Cardiac muscle cell (in vitro differentiated cells and primary cell): ENCODE results near the gene NRTN. TPM values are rescaled to one million over a fixed set of nuclear protein-coding genes. Genes with fewer than 3 reads are reported as not detected.
"Not testable (repeated sequence)": the region's sequence is repeated elsewhere in the genome, so short reads cannot be mapped to it uniquely, and the experiment has no call there.

Source experiments
- DNase-seq, 2 donors: peaks; one replicate each; pipeline versions ENCODE4 v3.0.0 to v3.0.0-alpha.2; 2010 to 2017; ENCODE audit warnings: low read depth in 1 of 2, low spot score in 1 of 2
- H3K27ac ChIP-seq: fragments of 200-600 bp; sonication (generic); 2 replicates; pipeline ENCODE4 v1.5.1; 2016
- H3K27me3 ChIP-seq: fragments of 200-600 bp; sonication (generic); 2 replicates; pipeline ENCODE4 v1.6.0; 2016; ENCODE audit warnings: control low read depth
- H3K36me3 ChIP-seq: fragments of 200-600 bp; sonication (generic); 2 replicates; pipeline ENCODE4 v1.5.1; 2016; ENCODE audit warnings: control low read depth
- H3K4me1 ChIP-seq: fragments of 200-600 bp; sonication (generic); 2 replicates; pipeline ENCODE4 v1.8.1; 2017; ENCODE audit warnings: low read depth, mild to moderate bottlenecking, mixed run types
- H3K4me3 ChIP-seq: fragments of 200-600 bp; sonication (generic); 2 replicates; pipeline ENCODE4 v1.5.1; 2016; ENCODE audit warnings: mild to moderate bottlenecking
- H3K9me3 ChIP-seq: fragments of 200-600 bp; sonication (generic); 2 replicates; pipeline ENCODE4 v1.5.1; 2017; ENCODE audit warnings: low read depth, mild to moderate bottlenecking, control low read depth
- polyA plus RNA-seq: library from polyadenylated mRNA; unstranded; fragments of >200 nt; fragmentation: Nextera tagmentation; extraction: Ambion mirVana; gene quantifications from 2 replicates; pipeline ENCODE4 v1.2.1, GENCODE V29; 2016
- total RNA-seq: library from RNA; depleted of rRNA; stranded (reverse); fragments of >200 nt; gene quantifications from 2 replicates; pipeline ENCODE4 v1.2.3, GENCODE V29; 2016
- TF ChIP-seq, protein P1 (sequence below): IDR thresholded peaks from 2 replicates; pipeline ENCODE4 v1.5.1; 2012; ENCODE audit warnings: low read depth, mild to moderate bottlenecking, low read length

NRTN gene
- total and polyA plus RNA-seq, 2 experiments from 2014 or later, result 36.1 to 68.2 TPM

DNA sequence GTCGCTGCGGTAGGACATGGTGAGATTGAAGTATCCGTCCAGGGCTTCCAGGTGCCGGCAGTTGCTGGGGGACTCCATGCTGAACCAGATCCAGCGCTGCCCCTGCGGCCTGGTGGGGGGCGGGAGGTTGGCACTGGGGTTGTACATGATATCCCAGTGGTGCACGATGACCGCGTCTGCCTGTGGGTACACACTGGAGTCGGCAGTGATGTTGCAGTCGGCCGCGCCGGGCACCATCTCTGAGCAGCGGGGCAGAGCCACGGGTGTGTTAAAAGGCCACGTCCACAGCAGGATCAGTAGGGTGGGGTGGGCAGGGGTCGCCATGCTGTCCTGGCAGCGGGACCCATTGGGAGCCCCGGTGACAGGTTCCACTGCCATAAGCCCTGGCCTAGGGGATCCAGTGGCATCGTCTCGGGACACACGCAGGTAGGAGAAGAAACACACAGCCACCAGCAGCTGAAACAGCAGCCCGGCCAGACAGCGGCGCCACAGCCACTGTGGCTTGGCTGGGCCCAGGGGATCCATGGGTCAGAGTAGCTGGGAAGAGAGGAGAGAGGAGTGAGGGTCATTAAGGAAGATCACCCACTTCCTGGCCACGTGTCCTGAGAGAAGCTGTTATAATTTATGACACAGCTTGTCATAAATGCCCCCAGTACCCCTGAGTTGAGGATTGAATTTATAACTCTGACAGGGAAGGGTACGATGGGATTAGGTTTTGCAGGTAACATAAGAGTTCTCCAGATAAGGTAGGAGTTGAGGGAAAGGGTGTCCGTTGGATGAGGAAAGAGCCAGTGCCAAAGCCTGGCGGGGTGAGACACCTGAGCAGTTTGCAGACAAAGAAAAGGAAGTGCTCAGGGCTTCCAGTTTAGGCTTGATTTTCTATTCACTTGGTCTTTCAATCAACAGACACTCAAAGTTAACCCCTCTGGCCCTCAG is 62.6 kb downstream of the NRTN start:
- H3K36me3 ChIP-seq, result no peaks in the 10 kb centered on the region
- H3K4me1 ChIP-seq, result no peaks in the 10 kb centered on the region
- H3K27me3 ChIP-seq, result no peaks in the 10 kb centered on the region
- no peak for DNase-seq
- no peak overlapping the region for H3K27ac ChIP-seq
- H3K4me3 ChIP-seq, result no peak overlapping the region
- TF ChIP-seq, protein P1, sequence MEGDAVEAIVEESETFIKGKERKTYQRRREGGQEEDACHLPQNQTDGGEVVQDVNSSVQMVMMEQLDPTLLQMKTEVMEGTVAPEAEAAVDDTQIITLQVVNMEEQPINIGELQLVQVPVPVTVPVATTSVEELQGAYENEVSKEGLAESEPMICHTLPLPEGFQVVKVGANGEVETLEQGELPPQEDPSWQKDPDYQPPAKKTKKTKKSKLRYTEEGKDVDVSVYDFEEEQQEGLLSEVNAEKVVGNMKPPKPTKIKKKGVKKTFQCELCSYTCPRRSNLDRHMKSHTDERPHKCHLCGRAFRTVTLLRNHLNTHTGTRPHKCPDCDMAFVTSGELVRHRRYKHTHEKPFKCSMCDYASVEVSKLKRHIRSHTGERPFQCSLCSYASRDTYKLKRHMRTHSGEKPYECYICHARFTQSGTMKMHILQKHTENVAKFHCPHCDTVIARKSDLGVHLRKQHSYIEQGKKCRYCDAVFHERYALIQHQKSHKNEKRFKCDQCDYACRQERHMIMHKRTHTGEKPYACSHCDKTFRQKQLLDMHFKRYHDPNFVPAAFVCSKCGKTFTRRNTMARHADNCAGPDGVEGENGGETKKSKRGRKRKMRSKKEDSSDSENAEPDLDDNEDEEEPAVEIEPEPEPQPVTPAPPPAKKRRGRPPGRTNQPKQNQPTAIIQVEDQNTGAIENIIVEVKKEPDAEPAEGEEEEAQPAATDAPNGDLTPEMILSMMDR, result no peak
- H3K9me3 ChIP-seq, result no peaks in the 10 kb centered on the region

DNA sequence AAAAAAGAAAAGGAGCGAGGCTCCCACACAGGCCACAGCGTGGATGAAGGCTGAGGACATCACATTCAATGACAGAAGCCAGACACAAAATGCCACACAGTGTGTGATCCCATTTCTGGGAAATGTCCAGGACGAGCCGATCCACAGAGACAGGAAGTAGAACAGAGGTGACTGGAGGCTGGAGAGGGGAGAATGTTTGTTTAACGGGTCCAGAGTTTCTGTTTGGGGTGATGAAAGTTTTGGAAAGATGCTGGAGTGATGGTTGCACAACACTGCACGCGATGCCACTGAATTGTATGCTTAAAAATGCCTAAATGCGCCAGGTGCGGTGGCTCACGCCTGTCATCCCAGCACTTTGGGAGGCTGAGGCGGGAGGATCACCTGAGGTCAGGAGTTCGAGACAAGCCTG is 66.1 kb downstream of the NRTN start:
- Histone ChIP-seq H3K4me3 (no peak overlapping the region), H3K36me3 (no peaks in the 10 kb centered on the region), H3K9me3 (no peaks in the 10 kb centered on the region), H3K4me1 (no peaks in the 10 kb centered on the region), H3K27me3 (no peaks in the 10 kb centered on the region), H3K27ac (no peak overlapping the region)
- TF ChIP-seq, protein P1, result no peak
- peak in 1 of 2 donors; percentile 42 for DNase-seq

DNA sequence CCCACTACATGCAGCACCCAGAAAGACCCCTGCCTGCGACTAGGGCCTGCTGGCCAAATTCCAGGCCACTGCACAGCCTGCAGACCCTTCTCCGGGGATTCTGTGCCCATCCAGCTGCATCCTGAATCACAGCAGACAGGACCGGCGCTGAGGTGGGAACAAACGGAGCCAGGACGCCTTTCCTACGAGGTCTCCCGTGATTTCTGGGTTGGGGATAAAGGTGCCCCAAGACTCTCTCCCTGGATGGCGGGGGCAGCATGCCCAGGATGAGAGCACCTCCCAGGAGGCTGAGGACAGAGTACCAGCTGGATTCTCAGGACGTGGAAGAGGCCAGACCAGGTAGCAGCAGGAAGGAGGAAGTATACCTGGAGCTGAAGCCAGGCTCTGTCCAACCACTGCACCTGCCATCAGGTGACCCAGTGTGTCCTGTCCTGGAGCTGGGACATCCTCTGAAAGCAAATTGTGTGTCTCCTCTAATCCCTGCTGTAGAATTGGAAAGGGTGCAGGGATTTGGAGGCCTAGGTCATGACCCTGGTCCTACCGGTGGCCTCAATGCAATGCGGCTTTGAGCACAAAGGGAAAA is 68.8 kb downstream of the NRTN start:
- TF ChIP-seq, protein P1, result no peak
- no peak overlapping the region for H3K4me3 ChIP-seq
- no peak for DNase-seq
- no peak overlapping the region for H3K27ac ChIP-seq
- no peaks in the 10 kb centered on the region for H3K27me3 ChIP-seq
- no peaks in the 10 kb centered on the region for H3K36me3 ChIP-seq
- peaks cover 5% of the 10 kb centered on the region for H3K4me1 ChIP-seq
- no peaks in the 10 kb centered on the region for H3K9me3 ChIP-seq

DNA sequence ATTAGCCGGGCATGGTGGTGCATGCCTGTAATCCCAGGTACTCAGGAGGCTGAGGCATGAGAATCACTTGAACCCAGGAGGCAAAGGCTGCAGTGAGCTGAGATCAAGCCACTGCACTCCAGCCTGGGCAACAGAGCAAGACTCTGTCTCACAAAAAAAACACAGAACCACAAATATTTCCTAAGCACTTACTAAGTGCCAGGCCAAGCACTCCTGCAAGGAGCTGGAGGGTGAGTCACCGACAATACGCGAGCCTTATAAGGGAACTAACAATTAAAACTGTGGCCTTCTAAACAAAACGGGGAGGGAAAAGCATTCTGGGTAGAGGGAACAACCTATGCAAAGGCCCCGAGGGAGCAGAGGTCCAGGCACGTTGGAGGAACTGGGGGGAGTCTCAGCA is 69.6 kb downstream of the NRTN start:
- H3K9me3 ChIP-seq, H3K27ac ChIP-seq, H3K4me1 ChIP-seq, H3K36me3 ChIP-seq, H3K27me3 ChIP-seq, H3K4me3 ChIP-seq: not testable (repeated sequence)
- peak in 1 of 2 donors; percentile 64 for DNase-seq

DNA sequence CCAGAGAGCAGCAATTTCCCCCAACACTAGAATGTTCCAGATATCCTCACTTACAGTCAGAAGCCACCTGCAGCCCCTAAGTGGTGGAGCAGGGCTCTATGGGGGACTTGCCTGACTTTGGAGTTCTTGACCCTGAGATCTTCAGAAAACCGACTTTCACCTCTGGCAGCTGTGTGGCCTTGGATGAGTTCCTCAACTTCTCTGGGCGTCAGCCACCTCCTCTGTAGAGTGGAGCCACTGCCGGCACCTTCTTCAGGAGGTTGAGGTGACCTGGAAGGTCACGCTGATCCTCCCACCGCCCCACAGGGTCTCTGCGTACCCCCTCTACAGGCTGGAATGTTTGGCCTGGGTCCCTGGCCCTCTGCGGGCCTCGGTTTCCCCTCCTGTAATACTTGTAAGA is 72.6 kb downstream of the NRTN start:
- DNase-seq, result no peak
- TF ChIP-seq, protein P1, result no peak
- Histone ChIP-seq H3K4me3 (no peak overlapping the region), H3K9me3 (no peaks in the 10 kb centered on the region), H3K27ac (no peak overlapping the region), H3K4me1 (peaks cover 13% of the 10 kb centered on the region), H3K36me3 (no peaks in the 10 kb centered on the region), H3K27me3 (no peaks in the 10 kb centered on the region)

DNA sequence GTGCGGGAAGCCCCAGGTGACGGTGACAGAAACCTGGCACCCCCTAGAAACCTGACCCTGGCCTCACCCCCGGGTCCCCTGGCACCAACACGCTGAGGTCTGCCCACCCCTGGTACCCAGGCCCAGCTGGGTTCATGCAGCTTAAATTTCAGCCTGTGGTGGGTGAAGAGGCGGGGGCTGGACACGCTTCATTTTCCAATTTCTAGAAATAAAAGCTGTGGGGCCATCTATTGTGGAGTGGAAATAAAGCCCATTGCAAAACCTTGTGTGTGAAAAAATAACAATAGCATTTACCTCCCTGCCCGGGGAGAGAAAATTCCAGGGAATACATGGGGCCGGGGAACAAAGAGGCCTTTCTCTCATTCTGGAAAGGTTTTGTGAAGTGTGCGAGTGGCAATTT is 73.0 kb downstream of the NRTN start:
- Histone ChIP-seq H3K36me3 (no peaks in the 10 kb centered on the region), H3K27me3 (no peaks in the 10 kb centered on the region), H3K9me3 (no peaks in the 10 kb centered on the region), H3K4me1 (peaks cover 13% of the 10 kb centered on the region), H3K4me3 (no peak overlapping the region), H3K27ac (no peak overlapping the region)
- TF ChIP-seq, protein P1, result no peak
- DNase-seq, result no peak
